Panc1 (cell line): ENCODE data around the gene SLC25A13. TPM values are rescaled to one million over a fixed set of nuclear protein-coding genes. Genes with fewer than 3 reads are reported as not detected.

ENCODE experiments used
- ATAC-seq: fragments of 200-7000 bp; cut with Tn5 transposase; 2 replicates; pipeline ENCODE4 v1.9.1; 2020; ENCODE audit warnings: mild to moderate bottlenecking, moderate library complexity
- BruUV-seq: library from RNA; stranded (reverse); fragments of 400-500 nt; replicated peaks from 2 replicates; lab custom pipeline; 2021; lab: Mats Ljungman, UMichigan
- CTCF ChIA-PET: fragments of 300-600 bp; sonication (Branson Sonifier 250); formaldehyde crosslinking; loops from one replicate; lab custom pipeline; 2022; ENCODE audit warnings: antibody characterized with exemption; lab: Charles Lee
- POLR2A ChIA-PET: fragments of 300-600 bp; sonication (Branson Sonifier 250); formaldehyde crosslinking; loops from one replicate; lab custom pipeline; 2022; ENCODE audit warnings: antibody characterized with exemption; lab: Charles Lee
- DNase-seq: peaks from one replicate; pipeline ENCODE4 v3.0.0-alpha.2; 2010; ENCODE audit warnings: low read depth, low spot score
- H3K27ac ChIP-seq: 2 replicates; pipeline ENCODE4 v1.5.1; 2011; ENCODE audit warnings: mild to moderate bottlenecking, low read length, inconsistent platforms
- H3K27me3 ChIP-seq: fragments of 200-500 bp; sonication (Bioruptor generic); 2 replicates; pipeline ENCODE4 v1.6.0; 2014; ENCODE audit warnings: low read length, inconsistent platforms; ENCODE audit not compliant: control insufficient read depth, insufficient read depth
- H3K36me3 ChIP-seq: fragments of 200-500 bp; sonication (Bioruptor generic); 2 replicates; pipeline ENCODE4 v1.5.1; 2014; ENCODE audit warnings: inconsistent platforms, mild to moderate bottlenecking, low read length, moderate library complexity; ENCODE audit not compliant: control insufficient read depth, insufficient read depth
- H3K4me1 ChIP-seq: 2 replicates; pipeline ENCODE4 v1.5.1; 2011; ENCODE audit warnings: inconsistent platforms, mild to moderate bottlenecking, low read length, moderate library complexity; ENCODE audit not compliant: control insufficient read depth, insufficient read depth
- H3K4me3 ChIP-seq, 2 experiments: 2 replicates each; pipeline ENCODE4 v1.5.1; 2011 to 2012; ENCODE audit warnings: low read depth in 2 of 2, low read length in 2 of 2, mild to moderate bottlenecking in 2 of 2, inconsistent platforms in 1 of 2, moderate library complexity in 1 of 2
- H3K9me3 ChIP-seq: fragments of 200-500 bp; sonication (Bioruptor generic); 2 replicates; pipeline ENCODE4 v1.5.1; 2014; ENCODE audit warnings: low read depth, mild to moderate bottlenecking, inconsistent platforms, low read length, moderate library complexity; ENCODE audit not compliant: control insufficient read depth, insufficient read depth
- POLR2AphosphoS5 ChIP-seq: IDR thresholded peaks from 2 replicates; pipeline ENCODE4 v1.6.1; 2012; ENCODE audit warnings: mild to moderate bottlenecking, low read depth, low read length, moderate library complexity
- SIN3A ChIP-seq: IDR thresholded peaks from 2 replicates; pipeline ENCODE4 v1.6.1; 2012; ENCODE audit warnings: low read depth, mild to moderate bottlenecking, low read length, moderate library complexity, borderline replicate concordance; ENCODE audit not compliant: insufficient read depth
- TCF7L2 ChIP-seq: IDR thresholded peaks from 2 replicates; pipeline ENCODE4 v1.6.1; 2011; ENCODE audit warnings: mild to moderate bottlenecking, low read depth, low read length, inconsistent platforms
- in situ Hi-C: cut with HindIII; loops from 2 replicates; pipeline ENCODE4 v1.10.0; 2016; ENCODE audit warnings: low sequenced_read_pairs, low pct_unique_long_range_greater_than_20kb
- intact Hi-C: fragments of 100-400 bp; cut with micrococcal nuclease; formaldehyde crosslinking; loops from one replicate; pipeline ENCODE4 v1.10.0; 2022; ENCODE audit not compliant: unreplicated experiment
- total RNA-seq: library from RNA; stranded (reverse); gene quantifications from one replicate; pipeline ENCODE4 v1.2.1, GENCODE V29; 2021; ENCODE audit not compliant: unreplicated experiment
- TF ChIP-seq, protein P1 (sequence below), 2 experiments: IDR thresholded peaks; 2 replicates each; pipeline ENCODE4 v1.6.1; 2011 to 2012; ENCODE audit warnings: low read depth in 2 of 2, control low read depth in 1 of 2, low read length in 1 of 2, mild to moderate bottlenecking in 1 of 2, moderate library complexity in 1 of 2; ENCODE audit not compliant: insufficient read depth in 1 of 2
- TF ChIP-seq, protein P2 (sequence below): fragments of 450-650 bp; IDR thresholded peaks from 2 replicates; pipeline ENCODE4 v1.5.1; 2017; ENCODE audit warnings: mild to moderate bottlenecking

Gene SLC25A13
- total RNA-seq, 1 experiment from 2014 or later = 69.4 TPM

DNA sequence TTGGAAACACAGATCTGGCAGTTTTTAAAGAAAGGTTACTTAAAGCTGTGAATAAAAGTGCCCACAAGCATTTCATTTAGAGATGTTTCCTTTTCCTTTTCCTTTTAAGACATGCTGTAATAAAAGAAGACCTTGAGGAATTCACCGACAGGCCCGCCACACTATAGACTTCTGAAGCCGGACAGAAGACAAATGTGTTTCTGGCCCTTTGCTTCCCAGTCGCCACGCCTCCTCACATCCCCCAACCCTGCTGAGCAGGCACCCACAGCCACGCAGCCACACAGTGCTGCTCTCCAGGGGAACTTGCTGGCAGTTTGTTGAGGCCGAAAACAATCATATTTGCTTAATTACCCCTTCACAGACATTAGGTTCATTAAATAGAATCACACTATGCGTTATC, 83.4 kb downstream of the SLC25A13 start:
- in situ Hi-C loops (no loop called here), intact Hi-C loops (no loop called here)
- Histone ChIP-seq H3K27me3 (no peaks in the 10 kb centered on the region), H3K4me3 (no peak overlapping the region), H3K4me1 (no peaks in the 10 kb centered on the region), H3K36me3 (no peaks in the 10 kb centered on the region), H3K9me3 (no peaks in the 10 kb centered on the region), H3K27ac (no peak overlapping the region)
- CTCF ChIA-PET = no interaction called here
- ATAC-seq = no peak
- POLR2A ChIA-PET = no interaction called here
- no TSS peak for BruUV-seq
- no peak for DNase-seq
- TF ChIP-seq TCF7L2 = no peak
- TF ChIP-seq, protein P1, sequence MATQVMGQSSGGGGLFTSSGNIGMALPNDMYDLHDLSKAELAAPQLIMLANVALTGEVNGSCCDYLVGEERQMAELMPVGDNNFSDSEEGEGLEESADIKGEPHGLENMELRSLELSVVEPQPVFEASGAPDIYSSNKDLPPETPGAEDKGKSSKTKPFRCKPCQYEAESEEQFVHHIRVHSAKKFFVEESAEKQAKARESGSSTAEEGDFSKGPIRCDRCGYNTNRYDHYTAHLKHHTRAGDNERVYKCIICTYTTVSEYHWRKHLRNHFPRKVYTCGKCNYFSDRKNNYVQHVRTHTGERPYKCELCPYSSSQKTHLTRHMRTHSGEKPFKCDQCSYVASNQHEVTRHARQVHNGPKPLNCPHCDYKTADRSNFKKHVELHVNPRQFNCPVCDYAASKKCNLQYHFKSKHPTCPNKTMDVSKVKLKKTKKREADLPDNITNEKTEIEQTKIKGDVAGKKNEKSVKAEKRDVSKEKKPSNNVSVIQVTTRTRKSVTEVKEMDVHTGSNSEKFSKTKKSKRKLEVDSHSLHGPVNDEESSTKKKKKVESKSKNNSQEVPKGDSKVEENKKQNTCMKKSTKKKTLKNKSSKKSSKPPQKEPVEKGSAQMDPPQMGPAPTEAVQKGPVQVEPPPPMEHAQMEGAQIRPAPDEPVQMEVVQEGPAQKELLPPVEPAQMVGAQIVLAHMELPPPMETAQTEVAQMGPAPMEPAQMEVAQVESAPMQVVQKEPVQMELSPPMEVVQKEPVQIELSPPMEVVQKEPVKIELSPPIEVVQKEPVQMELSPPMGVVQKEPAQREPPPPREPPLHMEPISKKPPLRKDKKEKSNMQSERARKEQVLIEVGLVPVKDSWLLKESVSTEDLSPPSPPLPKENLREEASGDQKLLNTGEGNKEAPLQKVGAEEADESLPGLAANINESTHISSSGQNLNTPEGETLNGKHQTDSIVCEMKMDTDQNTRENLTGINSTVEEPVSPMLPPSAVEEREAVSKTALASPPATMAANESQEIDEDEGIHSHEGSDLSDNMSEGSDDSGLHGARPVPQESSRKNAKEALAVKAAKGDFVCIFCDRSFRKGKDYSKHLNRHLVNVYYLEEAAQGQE (IDR thresholded peaks at IDR 0.05; ENCODE audit: insufficient read depth in 1 of 2, low read depth in 2 of 2, low read length in 1 of 2) = no peak
- no peak for TF ChIP-seq SIN3A
- TF ChIP-seq, protein P2, sequence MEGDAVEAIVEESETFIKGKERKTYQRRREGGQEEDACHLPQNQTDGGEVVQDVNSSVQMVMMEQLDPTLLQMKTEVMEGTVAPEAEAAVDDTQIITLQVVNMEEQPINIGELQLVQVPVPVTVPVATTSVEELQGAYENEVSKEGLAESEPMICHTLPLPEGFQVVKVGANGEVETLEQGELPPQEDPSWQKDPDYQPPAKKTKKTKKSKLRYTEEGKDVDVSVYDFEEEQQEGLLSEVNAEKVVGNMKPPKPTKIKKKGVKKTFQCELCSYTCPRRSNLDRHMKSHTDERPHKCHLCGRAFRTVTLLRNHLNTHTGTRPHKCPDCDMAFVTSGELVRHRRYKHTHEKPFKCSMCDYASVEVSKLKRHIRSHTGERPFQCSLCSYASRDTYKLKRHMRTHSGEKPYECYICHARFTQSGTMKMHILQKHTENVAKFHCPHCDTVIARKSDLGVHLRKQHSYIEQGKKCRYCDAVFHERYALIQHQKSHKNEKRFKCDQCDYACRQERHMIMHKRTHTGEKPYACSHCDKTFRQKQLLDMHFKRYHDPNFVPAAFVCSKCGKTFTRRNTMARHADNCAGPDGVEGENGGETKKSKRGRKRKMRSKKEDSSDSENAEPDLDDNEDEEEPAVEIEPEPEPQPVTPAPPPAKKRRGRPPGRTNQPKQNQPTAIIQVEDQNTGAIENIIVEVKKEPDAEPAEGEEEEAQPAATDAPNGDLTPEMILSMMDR = no peak
- no peak for TF ChIP-seq POLR2AphosphoS5

DNA sequence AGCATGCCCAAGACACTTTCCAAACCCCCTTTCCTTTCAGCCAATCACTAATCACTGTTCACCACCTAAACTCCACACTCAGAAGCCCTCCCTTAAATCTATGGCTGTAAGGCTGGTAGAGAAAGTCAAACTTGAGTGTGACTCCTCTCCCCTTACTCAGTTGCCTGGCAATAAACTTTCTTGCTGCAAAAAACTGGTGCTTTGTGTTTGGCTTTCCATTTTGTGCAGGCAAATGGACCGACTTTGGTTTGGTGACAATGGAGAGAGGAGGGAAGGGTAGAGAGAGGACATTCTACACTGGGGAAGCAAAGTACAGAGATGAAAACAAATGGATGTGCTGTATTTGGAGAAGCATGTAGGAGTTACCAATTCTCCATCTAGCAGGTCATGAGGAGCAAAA, 84.9 kb downstream of the SLC25A13 start:
- in situ Hi-C loops = no loop called here
- no peaks in the 10 kb centered on the region for H3K9me3 ChIP-seq
- no peak overlapping the region for H3K27ac ChIP-seq
- ATAC-seq (no peak), DNase-seq (no peak)
- TF ChIP-seq, protein P1 (IDR thresholded peaks at IDR 0.05; ENCODE audit: insufficient read depth in 1 of 2, low read depth in 2 of 2, low read length in 1 of 2) = no peak
- no peak for TF ChIP-seq SIN3A
- TF ChIP-seq POLR2AphosphoS5 = no peak
- TF ChIP-seq, protein P2 = no peak
- no peak for TF ChIP-seq TCF7L2
- H3K4me1 ChIP-seq = no peaks in the 10 kb centered on the region
- BruUV-seq = no TSS peak
- ChIA-PET CTCF (no interaction called here), POLR2A (no interaction called here)
- H3K27me3 ChIP-seq = no peaks in the 10 kb centered on the region
- H3K36me3 ChIP-seq = no peaks in the 10 kb centered on the region
- no peak overlapping the region for H3K4me3 ChIP-seq
- intact Hi-C loops = no loop called here
